Esophagus (tissue), 2 donors: Measurements from ENCODE around the gene MAP3K13. TPM values are rescaled to one million over a fixed set of nuclear protein-coding genes. Genes with fewer than 3 reads are reported as not detected.
"Not testable (repeated sequence)": the region's sequence is repeated elsewhere in the genome, so short reads cannot be mapped to it uniquely, and the experiment has no call there.

ENCODE experiments used
- H3K27ac ChIP-seq, 2 donors: one replicate each; pipeline ENCODE4 v1.5.1; 2013; ENCODE audit warnings: low read depth in 2 of 2, mild to moderate bottlenecking in 2 of 2, inconsistent platforms in 1 of 2, low read length in 1 of 2, moderate library complexity in 1 of 2
- H3K27me3 ChIP-seq, 2 donors: one replicate each; pipeline ENCODE4 v1.6.1; 2013; ENCODE audit warnings: low read length in 2 of 2, control low read depth in 1 of 2, mild to moderate bottlenecking in 1 of 2; ENCODE audit not compliant: insufficient read depth in 2 of 2, control insufficient read depth in 1 of 2
- H3K36me3 ChIP-seq, 2 donors: one replicate each; pipeline ENCODE4 v1.6.1; 2013; ENCODE audit warnings: low read length in 1 of 2; ENCODE audit not compliant: control insufficient read depth in 2 of 2, insufficient read depth in 2 of 2
- H3K4me1 ChIP-seq, 2 donors: one replicate each; pipeline ENCODE4 v1.6.1; 2013; ENCODE audit warnings: low read length in 1 of 2; ENCODE audit not compliant: control insufficient read depth in 2 of 2, insufficient read depth in 2 of 2
- H3K4me3 ChIP-seq, 2 donors: one replicate each; pipeline ENCODE4 v1.5.1; 2013; ENCODE audit warnings: low read length in 2 of 2, mild to moderate bottlenecking in 2 of 2, low read depth in 1 of 2, moderate library complexity in 1 of 2
- H3K9me3 ChIP-seq, 2 donors: one replicate each; pipeline ENCODE4 v1.6.1; 2013; ENCODE audit warnings: mild to moderate bottlenecking in 2 of 2, low read depth in 1 of 2, low read length in 1 of 2, moderate library complexity in 1 of 2; ENCODE audit not compliant: control insufficient read depth in 2 of 2, insufficient read depth in 1 of 2
- WGBS, 2 donors: extraction: QIAGEN DNeasy Blood & Tissue Kit; methylation state at CpG; one replicate each; pipeline ENCODE4 v1.1.7; 2013; 5-methylcytosine and 5-hydroxymethylcytosine counted together
- polyA plus RNA-seq, 2 donors: library from polyadenylated mRNA; stranded (reverse); fragments of 200-250 nt; gene quantifications; one replicate each; pipeline ENCODE4 v1.2.3, GENCODE V29; 2013
- donor health status: healthy with polysubstance abuse.
- donor health status: Bipolar disorder and iron deficiency.

Gene MAP3K13
- polyA plus RNA-seq, 2 donors: 14.7 to 25.5 TPM

GRCh38 chr3:185363662-185364203 is 797 bp downstream of the MAP3K13 start:
- Histone ChIP-seq H3K27me3 (no peaks in the 10 kb centered on the region), H3K36me3 (no peaks in the 10 kb centered on the region), H3K9me3 (no peaks in the 10 kb centered on the region), H3K4me3 (peak overlapping the region; percentile 50 to 84), H3K27ac (peak overlapping the region; percentile 78 to 85), H3K4me1 (no peaks in the 10 kb centered on the region)
- 8 to 17% methylated on average over 8 of the region's 8 CpGs for WGBS, 2 donors

GRCh38 chr3:185365291-185366073 is 2.5 kb downstream of the MAP3K13 start:
- no peak overlapping the region for H3K4me3 ChIP-seq
- no peaks in the 10 kb centered on the region for H3K36me3 ChIP-seq
- 38 to 53% methylated on average over 3 of the region's 3 CpGs for WGBS, 2 donors
- no peaks in the 10 kb centered on the region for H3K9me3 ChIP-seq
- no peak overlapping the region for H3K27ac ChIP-seq
- H3K4me1 ChIP-seq: no peaks in the 10 kb centered on the region
- H3K27me3 ChIP-seq: no peaks in the 10 kb centered on the region

GRCh38 chr3:185366074-185366335 is 3.1 kb downstream of the MAP3K13 start:
- Histone ChIP-seq H3K27ac (no peak overlapping the region), H3K27me3 (no peaks in the 10 kb centered on the region), H3K36me3 (no peaks in the 10 kb centered on the region)

GRCh38 chr3:185366913-185367312 is 4.0 kb downstream of the MAP3K13 start:
- Histone ChIP-seq H3K36me3 (no peaks in the 10 kb centered on the region), H3K4me3 (no peak overlapping the region)

More at GRCh38 chr3:185366074-185366335, 3.1 kb downstream of the MAP3K13 start:
- 85 to 91% methylated on average over 1 of the region's 1 CpG for WGBS, 2 donors
- Histone ChIP-seq H3K4me3 (no peak overlapping the region), H3K9me3 (no peaks in the 10 kb centered on the region), H3K4me1 (no peaks in the 10 kb centered on the region)

GRCh38 chr3:185370349-185370748 is 7.4 kb downstream of the MAP3K13 start:
- H3K36me3 ChIP-seq, H3K4me3 ChIP-seq, H3K4me1 ChIP-seq, H3K9me3 ChIP-seq, H3K27ac ChIP-seq, H3K27me3 ChIP-seq: not testable (repeated sequence)
- 76 to 77% methylated on average over 6 of the region's 6 CpGs for WGBS, 2 donors

More at GRCh38 chr3:185366913-185367312, 4.0 kb downstream of the MAP3K13 start:
- Histone ChIP-seq H3K27me3 (no peaks in the 10 kb centered on the region), H3K27ac (no peak overlapping the region), H3K9me3 (no peaks in the 10 kb centered on the region), H3K4me1 (no peaks in the 10 kb centered on the region)

GRCh38 chr3:185371306-185372074 is 8.6 kb downstream of the MAP3K13 start:
- no peaks in the 10 kb centered on the region for H3K4me1 ChIP-seq
- H3K36me3 ChIP-seq: no peaks in the 10 kb centered on the region
- H3K9me3 ChIP-seq: no peaks in the 10 kb centered on the region
- no peak overlapping the region for H3K27ac ChIP-seq
- H3K4me3 ChIP-seq: no peak overlapping the region
- no peaks in the 10 kb centered on the region for H3K27me3 ChIP-seq
- 46 to 67% methylated on average over 1 to 2 of the region's 2 CpGs for WGBS, 2 donors

- no peak overlapping the region for H3K27ac ChIP-seq
- no peaks in the 10 kb centered on the region for H3K36me3 ChIP-seq
- no peaks in the 10 kb centered on the region for H3K4me1 ChIP-seq
- WGBS, 2 donors: 64 to 68% methylated on average over 2 of the region's 2 CpGs
- H3K9me3 ChIP-seq: no peaks in the 10 kb centered on the region
- no peak overlapping the region for H3K4me3 ChIP-seq
- H3K27me3 ChIP-seq: no peaks in the 10 kb centered on the region
Measured at GRCh38 chr3:185381320-185382058, 18.6 kb downstream of the MAP3K13 start.

- H3K4me1 ChIP-seq: no peaks in the 10 kb centered on the region
- no peak overlapping the region for H3K4me3 ChIP-seq
- H3K9me3 ChIP-seq: no peaks in the 10 kb centered on the region
- 91 to 93% methylated on average over 1 of the region's 1 CpG for WGBS, 2 donors
- no peak overlapping the region for H3K27ac ChIP-seq
- no peaks in the 10 kb centered on the region for H3K27me3 ChIP-seq
- H3K36me3 ChIP-seq: no peaks in the 10 kb centered on the region
Measured at GRCh38 chr3:185382154-185382553, 19.2 kb downstream of the MAP3K13 start.

GRCh38 chr3:185386515-185386914 is 23.6 kb downstream of the MAP3K13 start:
- H3K4me1 ChIP-seq, H3K9me3 ChIP-seq, H3K27me3 ChIP-seq, H3K27ac ChIP-seq, H3K36me3 ChIP-seq, H3K4me3 ChIP-seq: not testable (repeated sequence)
- 97 to 99% methylated on average over 3 of the region's 3 CpGs for WGBS, 2 donors
